Inferior parietal cortex (tissue), 1 donor: ENCODE results near the gene NELFB.

Experiments used
- DNase-seq: peaks from one replicate; pipeline ENCODE4 v3.0.0-alpha.2; 2016; ENCODE audit errors: extremely low spot score

NELFB gene

DNA sequence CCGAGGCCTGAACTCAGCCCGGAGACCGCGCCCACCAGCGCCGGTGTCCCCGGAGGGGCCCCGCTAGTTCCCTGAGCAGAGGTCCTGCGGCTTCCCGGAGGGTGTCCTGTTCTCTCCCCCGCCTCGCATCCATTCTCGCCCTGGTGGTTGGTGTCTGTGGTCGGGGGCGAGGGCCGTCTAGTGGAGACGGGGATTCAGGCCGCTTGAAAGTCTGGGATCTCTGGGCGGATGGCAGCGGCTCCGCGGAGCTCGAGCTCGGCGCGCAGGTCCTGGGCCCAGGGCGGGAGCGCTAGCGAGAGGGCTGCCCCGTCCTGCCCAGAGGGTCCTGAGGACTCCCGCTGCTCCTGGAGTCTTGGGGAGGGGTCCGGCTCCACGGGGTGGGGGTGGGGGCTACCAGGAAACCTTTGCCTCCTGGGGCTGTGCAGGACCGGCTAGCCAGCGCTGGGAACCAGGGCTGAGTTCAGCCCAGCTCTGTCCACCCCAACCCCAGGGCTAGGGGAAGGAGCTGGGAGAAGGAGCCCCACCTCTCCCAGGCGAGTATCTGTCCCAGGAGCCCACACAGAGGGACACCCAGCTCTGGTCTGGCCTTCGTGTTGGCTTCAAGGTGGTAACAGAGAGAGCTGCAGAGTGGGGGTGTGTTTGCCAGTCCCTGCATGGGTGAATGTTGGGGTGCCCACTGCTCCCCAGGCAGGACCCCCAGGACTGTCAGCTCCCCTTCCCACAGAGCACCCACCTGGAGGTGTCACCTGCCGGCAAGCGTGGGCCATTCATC lies 26.4 kb downstream of the NELFB start:
- DNase-seq, result no peak

DNA sequence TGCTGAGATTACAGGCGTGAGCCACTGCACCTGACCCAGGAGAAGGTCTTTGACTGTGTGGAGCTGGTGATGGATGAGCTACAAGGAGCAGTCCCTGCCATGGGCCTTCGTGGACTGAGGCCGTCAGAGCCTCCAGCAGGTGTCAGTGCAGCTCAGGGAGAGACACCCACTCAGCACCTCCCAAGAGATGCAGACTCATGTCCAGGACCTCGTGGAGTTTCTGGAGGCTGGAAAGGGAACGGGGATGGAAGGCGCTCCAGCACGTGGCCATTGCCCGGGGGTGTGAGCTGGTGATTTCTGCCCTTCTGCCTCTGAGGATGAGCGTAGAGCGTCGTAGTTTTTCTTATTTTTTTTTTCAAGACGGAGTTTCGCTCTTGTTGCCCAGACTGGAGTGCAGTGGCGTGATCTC lies 31.9 kb downstream of the NELFB start:
- no peak for DNase-seq

DNA sequence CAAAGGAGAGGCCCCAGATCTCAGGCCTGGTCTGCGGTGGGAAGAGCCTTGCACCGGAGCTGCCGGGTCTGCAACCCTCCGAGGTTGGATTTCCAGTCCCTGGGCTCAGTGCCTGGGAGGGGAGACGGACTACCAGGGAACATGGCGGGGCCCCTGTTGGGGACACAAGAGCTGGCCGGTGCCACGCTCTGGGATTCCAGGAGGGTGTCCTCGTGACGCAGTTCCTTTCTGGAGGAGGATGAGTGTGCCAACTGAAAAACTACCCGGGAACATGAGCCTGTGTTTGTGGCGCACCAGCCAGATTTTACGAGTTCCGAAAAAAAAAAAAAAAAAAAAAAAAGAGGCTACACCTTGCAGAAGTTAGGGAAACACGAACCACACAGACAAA lies 38.0 kb downstream of the NELFB start:
- DNase-seq, result no peak

- no peak for DNase-seq
Measured at GRCh38 chr9:137293482-137294090, 38.5 kb downstream of the NELFB start.

GRCh38 chr9:137294091-137294680 lies 39.1 kb downstream of the NELFB start:
- no peak for DNase-seq

- DNase-seq, result no peak
Measured at GRCh38 chr9:137294681-137295237, 39.6 kb downstream of the NELFB start.

GRCh38 chr9:137295238-137295811 lies 40.2 kb downstream of the NELFB start:
- no peak for DNase-seq

- no peak for DNase-seq
Measured at GRCh38 chr9:137295849-137296669, 40.9 kb downstream of the NELFB start.

- DNase-seq, result no peak
Measured at GRCh38 chr9:137296670-137297664, 41.8 kb downstream of the NELFB start.

GRCh38 chr9:137297966-137298365 lies 42.8 kb downstream of the NELFB start:
- no peak for DNase-seq

DNA sequence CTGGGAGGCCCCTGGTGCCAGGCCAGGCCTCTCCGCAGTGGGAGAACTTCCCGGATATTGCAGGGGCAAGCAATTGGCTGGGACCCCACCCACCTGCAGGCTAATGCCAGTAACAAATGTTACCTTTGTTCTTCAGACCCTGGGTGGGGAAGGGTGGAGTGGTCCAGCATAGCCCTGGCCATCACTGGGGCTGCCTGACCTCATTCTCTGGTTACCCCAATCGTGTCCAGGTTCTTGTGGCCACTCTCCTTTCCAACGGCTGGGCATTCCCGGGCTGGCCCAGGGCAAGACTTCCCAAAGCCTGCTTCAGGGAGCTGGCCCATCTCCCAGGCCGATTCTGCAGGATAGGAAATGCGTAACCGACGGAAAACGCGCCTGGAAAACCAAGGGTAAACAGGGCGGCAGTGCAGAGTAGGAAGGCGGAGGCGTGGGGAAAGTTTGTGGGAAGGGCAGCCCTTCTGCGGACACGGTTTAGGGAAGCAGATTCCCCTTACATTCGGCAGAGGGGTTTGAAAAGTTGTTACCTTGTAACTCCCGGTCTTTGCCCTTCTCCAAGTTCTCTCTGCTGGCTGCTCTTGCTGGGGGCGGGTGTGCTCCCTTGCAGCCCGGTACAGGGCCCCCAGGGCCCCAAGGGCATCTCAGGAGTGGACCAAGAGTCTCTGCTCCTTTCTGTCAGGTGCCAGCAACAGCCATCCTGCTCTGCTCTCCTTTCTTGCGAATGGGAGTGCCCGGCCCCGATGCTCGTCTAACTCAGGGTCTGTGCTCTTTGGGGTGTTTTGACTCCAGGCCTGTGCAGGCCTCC lies 43.5 kb downstream of the NELFB start:
- no peak for DNase-seq

DNA sequence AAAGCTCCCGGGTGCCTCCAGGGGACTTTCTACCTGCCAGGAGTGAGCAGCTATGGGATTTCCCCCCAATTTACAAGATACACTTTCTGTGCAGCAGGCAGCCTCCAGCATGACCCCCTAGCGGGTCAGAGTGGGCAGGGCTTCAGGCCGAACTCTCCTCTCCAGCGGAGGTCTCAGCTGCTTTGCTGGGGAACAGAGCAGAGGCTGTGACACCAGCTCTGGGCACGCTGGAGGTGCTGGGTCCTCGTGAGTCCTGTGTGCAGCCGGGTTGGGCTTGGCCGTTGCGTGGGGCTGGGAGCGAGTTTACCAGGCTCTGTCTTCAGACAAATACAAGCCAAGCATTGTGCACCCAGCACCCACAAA lies 44.1 kb downstream of the NELFB start:
- DNase-seq, result no peak

- no peak for DNase-seq
Measured at GRCh38 chr9:137299938-137300337, 44.8 kb downstream of the NELFB start.

GRCh38 chr9:137300567-137301080 lies 45.5 kb downstream of the NELFB start:
- no peak for DNase-seq

- DNase-seq, result no peak
Measured at GRCh38 chr9:137301081-137301947, 46.2 kb downstream of the NELFB start.

- DNase-seq, result peak; percentile 79
Measured at GRCh38 chr9:137302118-137302448, 47.0 kb downstream of the NELFB start, which contains the start of gene NRARP. NRARP (minus strand) TSS chr9:137302271; CDS start chr9:137301928, 343 bp downstream.

DNA sequence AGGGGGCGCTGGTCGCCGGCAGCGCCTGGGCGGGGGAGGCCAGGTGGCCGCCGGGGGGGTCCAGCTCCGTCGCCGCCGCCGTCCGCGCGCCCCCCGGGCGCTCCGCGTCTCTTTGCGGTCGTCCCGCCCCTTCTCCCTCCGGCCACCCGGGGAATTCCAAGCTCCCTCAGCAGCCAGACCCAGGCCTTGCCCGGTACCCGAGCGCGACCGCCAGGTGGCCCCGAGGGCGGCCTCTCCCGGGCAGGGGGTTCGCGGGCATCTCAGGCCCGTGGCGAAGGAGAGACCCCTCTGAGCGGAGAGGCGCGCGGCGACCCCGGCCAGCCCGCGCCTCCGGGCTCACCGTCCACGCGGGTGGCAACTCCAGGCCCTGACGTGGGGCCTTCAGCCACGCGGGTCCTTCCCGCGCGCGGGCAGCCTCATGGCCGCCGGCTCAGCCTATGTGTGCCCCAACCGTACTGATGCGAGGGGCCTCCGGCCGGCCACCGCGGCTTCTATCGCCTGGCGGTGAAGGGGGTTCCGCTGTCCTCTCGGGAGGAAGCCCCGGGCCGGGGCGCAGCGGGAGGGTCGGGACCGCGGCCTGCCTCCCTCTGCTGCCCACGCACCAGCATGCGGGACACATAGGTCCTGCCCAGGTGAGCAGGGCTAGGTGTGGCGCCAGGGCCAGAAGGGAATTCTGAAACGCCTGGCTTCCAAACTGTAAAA lies 47.5 kb downstream of the NELFB start:
- DNase-seq, result no peak
